ENCODE data around the gene SPAG4. TPM values are rescaled to one million over a fixed set of nuclear protein-coding genes. Genes with fewer than 3 reads are reported as not detected.

SPAG4 gene
- total RNA-seq, 1 donor from 2014 or later: 2.9 TPM

DNA sequence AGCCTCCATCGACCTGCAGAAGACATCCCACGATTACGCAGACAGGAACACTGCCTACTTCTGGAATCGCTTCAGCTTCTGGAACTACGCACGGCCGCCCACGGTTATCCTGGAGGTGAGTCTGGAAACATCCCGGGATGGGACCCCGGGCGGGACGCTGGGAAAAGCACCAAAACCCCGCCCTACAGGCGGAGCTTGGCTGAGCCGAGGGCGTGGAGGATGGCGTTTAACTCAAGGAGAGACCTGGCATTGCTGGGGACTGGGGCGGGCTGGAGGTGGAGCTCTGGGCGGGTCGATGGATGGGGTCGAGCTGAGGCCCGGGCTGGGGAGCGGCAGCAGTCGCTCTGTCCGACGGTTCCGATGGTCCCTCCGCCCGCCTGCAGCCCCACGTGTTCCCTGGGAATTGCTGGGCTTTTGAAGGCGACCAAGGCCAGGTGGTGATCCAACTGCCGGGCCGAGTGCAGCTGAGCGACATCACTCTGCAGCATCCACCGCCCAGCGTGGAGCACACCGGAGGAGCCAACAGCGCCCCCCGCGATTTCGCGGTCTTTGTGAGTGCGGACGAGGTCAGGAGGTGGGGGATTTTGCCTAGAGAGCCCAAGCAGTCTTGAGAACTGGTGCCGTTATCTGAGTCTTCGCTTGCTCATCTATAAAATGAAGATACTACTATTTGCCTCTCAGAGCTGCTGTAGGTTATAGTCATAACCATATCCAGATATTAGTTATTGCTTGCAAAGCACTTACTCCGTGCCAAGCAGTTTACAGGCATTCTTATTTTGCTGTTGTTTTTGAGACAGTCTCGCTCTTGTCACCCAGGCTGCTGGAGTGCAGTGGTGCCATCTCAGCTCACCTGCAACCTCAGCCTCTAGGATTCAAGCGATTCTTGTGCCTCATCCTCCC is 3.8 kb downstream of the SPAG4 start:
- intact Hi-C loops (cut with micrococcal nuclease): loop anchor here (1.0 to 10.0 kb wide), 12 partner anchors 42 to 1153 kb away; partner anchors contain the start of genes DSN1, GSS, MYH7B and NCOA6

DNA sequence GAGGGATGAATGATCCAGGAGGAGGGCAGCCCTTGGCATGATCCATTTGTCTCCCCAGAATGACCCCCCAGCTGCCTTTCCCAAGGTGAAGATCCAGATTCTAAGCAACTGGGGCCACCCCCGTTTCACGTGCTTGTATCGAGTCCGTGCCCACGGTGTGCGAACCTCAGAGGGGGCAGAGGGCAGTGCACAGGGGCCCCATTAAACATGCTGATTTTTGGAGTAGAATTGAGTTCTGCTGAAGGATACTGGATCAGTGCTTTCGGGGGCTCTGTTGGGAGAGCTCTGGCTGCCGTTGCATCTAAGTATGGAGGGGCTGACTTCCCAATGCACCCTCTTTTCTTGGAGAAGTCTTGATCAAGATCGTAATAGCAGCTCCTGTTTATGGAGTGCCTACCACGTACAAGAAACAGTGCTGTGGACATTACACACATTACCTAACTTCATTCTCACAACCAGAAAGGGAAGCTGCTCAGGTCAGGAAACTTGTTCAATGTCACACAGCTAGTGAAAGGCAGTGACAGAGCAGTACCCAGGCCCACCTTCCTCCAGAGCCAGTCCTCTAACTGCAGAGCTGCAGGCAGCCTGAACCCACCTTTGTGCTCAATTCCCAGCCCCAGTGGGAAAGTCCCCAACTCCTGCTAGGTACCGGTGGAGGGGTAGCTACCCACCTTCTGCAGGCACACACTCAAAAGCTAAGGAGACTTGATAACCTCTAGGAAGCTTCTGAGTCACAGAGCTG is 5.4 kb downstream of the SPAG4 start:
- intact Hi-C loops (cut with micrococcal nuclease): no loop called here

GRCh38 chr20:35621560-35621946 is 5.9 kb downstream of the SPAG4 start:
- intact Hi-C loops (cut with micrococcal nuclease): no loop called here

DNA sequence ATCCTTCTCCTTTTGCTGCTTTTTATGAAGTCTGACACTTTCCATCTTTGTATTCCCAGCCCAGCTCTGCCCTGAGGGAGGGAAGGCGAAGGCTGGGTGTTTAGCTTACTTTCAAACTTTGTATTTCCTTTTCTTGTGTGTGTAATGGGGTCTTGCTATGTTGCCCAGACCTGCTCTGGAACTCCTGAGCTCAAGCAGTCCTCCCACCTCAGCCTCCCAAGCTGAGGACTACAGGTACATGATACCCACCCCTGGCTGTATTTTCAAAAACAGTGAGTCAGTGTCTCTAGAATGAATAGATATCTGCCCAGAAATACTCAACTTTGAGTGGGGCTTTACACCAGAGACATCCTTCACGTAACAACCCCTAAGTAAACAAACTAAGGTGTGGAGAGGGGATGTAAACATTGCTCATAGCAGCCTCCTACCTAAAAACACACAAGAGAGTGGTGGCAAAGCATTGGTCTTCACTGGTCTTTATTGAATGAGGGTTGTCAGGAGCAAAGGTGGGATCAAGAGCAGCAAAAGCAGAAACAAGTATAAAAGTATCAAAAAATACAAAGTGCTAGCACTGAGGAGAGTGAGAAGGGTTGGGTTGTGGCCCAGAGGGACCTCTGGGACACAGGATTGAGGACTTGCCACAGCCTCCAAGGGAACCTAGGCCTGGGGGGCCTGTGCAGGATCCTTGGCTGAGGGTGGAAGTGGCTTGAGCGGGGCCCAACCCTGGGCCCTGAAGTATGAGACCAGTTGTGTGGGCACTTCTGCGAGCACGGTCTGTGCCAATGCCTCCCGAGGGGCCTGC is 10.2 kb downstream of the SPAG4 start:
- intact Hi-C loops (cut with micrococcal nuclease): no loop called here

DNA sequence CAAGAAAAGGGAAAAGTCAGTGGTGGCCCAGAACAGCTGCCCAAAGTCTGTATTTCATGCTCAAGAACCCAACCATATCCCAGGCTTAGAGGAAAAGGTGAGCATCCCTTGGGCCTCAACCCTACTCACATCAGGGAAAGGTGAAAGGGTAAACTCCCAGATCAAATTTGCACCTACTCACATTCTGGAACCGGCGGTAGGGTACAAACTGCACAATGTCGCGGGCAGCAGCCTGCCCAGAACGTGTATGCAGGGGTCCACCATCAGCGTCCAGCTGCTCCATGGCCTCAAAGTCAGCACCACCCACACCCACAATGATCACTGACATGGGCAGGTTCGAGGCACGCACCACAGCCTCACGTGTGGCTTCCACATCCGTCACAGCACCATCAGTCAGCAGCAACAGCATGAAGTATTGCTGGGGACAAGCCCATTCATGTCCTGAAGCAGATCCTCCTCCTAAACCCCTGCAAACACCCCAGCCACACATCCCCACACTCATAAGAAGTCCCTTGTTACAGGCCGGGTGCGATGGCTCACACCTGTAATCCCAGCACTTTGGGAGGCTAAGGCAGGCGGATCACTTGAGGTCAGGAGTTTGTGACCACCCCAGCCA is 10.9 kb downstream of the SPAG4 start:
- intact Hi-C loops (cut with micrococcal nuclease): no loop called here

- intact Hi-C loops (cut with micrococcal nuclease): no loop called here
Measured at GRCh38 chr20:35627121-35627520, 11.5 kb downstream of the SPAG4 start.

DNA sequence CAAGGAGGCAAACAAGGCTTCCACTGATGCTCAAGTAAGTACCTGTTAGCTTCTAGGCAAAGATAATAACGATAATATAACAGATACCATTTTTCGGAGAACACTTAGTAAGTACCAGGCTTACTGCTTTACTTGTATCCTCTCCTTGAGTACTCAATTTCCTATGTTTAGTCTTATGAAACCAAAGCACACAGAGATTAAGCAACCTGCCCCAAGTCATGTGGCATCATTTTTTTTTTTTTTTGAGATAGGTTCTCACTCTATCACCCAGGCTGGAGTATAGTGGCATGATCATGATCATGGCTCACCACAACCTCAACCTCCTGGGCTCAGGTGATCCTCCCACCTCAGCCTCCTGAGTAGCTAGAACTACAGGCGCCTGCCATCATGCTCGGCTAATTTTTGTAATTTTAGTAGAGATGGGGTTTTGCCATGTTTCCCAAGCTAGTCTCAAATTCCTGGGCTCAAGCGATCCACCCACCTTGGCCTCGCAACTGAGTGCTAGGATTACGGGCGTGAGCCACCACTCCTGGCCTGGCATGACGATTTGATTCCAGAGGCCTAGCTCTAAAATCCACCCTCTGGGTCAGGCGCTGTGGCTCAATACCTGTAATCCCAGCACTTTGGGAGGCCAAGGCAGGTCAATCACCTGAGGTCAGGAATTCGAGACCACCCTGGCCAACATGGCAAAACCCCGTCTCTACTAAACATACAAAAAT is 14.0 kb downstream of the SPAG4 start:
- intact Hi-C loops (cut with micrococcal nuclease): no loop called here

GRCh38 chr20:35630636-35631035 is 15.0 kb downstream of the SPAG4 start:
- intact Hi-C loops (cut with micrococcal nuclease): no loop called here

- intact Hi-C loops (cut with micrococcal nuclease): no loop called here
Measured at GRCh38 chr20:35632539-35633115, 17.0 kb downstream of the SPAG4 start.

- intact Hi-C loops (cut with micrococcal nuclease): no loop called here
Measured at GRCh38 chr20:35635652-35636051, 20.0 kb downstream of the SPAG4 start.

- intact Hi-C loops (cut with micrococcal nuclease): no loop called here
Measured at GRCh38 chr20:35636095-35636494, 20.5 kb downstream of the SPAG4 start.

DNA sequence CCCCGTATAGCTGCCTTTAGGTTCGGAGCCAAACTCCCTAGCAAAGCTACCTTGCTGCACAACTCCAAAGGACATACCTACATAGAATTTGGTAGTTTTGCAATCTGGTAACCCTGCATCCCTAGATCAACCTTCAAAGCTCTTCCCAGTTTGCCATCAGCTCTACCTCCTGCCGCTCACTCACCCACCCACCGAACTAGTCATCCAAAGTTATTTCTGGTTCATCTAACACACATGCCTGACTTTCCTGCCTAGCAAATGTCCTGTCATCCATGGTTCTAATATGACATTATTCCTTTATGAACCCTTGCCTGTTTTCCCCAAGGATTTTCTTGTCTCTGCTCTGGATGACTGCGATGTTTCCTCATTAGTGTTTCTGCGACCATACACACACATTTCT is 21.6 kb downstream of the SPAG4 start:
- intact Hi-C loops (cut with micrococcal nuclease): no loop called here

GRCh38 chr20:35638751-35639150 is 23.1 kb downstream of the SPAG4 start:
- intact Hi-C loops (cut with micrococcal nuclease): no loop called here

GRCh38 chr20:35640724-35641123 is 25.1 kb downstream of the SPAG4 start:
- intact Hi-C loops (cut with micrococcal nuclease): no loop called here

DNA sequence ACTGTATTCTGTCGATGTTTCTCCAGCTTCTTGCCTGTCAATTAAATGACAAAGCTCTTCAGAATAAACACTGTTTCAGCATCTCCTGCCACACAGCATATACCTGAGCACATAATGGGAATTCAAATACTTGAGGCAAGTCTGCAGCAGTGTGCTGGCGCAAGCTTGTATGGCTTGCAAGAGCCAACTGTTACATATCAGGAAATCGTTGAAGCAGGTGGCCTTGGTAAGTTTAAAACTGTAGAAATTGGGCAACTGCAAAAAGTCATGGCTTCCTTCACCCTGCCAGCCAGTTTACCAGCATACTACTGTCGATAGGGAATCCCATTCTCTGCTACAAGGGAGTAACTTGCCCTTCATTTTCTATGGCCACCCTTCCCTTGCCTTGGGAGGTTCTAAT is 26.1 kb downstream of the SPAG4 start:
- intact Hi-C loops (cut with micrococcal nuclease): no loop called here

DNA sequence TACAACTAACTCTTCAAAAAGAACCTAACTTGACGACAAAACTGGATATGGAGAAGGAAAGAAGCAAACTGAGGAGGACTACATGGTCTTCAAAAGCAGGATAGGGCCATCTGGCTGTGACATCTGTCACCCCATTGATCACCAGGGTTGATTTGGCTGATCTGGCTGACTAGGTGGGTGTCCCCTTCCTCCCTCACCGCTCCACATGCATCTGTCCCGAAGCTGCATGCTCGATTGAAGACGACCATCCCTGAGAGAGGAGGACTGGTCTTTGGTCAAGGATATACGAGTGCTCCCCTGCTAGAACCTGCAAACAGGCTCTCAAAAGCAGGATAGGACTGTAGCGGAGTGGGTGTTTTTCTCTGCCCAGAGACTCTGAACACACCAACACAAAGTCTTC is 27.4 kb downstream of the SPAG4 start:
- intact Hi-C loops (cut with micrococcal nuclease): no loop called here

DNA sequence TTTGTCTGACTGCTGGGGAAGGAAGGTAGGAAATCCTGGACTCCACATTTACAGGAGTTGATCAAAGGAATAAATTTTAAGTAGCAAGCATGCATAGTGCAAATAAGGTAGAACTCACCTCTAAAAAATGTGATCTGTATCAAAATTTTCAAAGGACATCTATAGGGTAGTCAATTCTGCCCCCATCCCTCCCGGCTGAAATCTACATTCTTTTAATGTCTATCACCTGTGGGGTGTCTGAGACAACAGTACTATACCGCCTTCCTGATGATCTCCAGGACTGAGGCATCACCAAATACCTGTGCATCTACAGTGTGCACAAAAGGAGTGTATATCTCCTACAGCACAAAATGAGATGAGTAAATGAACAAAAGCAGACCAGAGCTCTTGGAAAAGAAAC is 29.2 kb downstream of the SPAG4 start:
- intact Hi-C loops (cut with micrococcal nuclease): no loop called here

DNA sequence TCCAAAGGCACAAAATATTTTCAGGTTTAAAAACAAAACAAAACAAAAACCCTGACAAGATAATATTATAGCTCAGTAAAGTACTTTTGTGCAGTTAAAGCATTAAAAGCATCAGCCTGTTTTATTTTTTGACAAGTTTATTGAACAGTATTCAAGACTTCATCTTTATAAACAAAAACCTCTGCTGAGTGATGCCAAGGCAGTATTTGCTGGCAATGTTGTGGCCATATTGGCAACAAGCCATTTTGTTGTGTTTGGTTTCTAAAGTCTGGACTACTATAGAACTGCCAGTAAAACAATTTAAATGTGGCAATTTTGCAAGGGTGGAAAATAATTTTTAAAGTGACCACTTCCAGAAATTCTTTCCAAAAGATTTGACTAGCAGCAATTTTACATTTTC is 33.2 kb downstream of the SPAG4 start:
- intact Hi-C loops (cut with micrococcal nuclease): no loop called here

GRCh38 chr20:35650632-35651031 is 35.0 kb downstream of the SPAG4 start:
- intact Hi-C loops (cut with micrococcal nuclease): no loop called here

DNA sequence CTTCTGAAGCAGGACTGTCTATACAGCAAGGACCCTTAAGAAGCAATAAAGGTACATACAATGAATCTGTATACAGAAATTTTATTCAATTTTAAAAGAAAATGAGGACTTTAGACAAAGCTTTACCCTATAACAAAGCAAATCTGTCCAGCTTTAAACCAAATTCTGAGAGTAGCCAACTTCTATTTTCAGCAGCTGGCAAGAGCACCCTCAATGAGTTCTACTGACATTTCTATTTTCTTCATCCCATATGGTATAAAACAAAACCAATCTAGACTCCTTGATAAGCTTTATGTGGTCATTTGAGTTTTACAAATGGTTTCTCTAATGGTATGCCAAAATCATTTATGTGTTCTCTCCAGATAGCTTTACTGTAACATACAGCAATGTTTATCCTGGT is 36.3 kb downstream of the SPAG4 start:
- intact Hi-C loops (cut with micrococcal nuclease): no loop called here

Measured in T-helper 1 cell treated with Interleukin-12 subunit alpha and Interleukin-12 subunit beta and Interleukin-4 antibody, amounts not matched to agents 30 ng/mL and 1 ng/mL, for 36 hours (primary cell).